ENCODE measurements around the gene SYS1. TPM values are rescaled to one million over a fixed set of nuclear protein-coding genes. Genes with fewer than 3 reads are reported as not detected.

Gene SYS1
- total and polyA plus RNA-seq, 2 experiments from 2014 or later, result 7.9 to 21.5 TPM

- TF ChIP-seq ZNF462 (CRISPR knock-in tag; IDR thresholded peaks at IDR 0.05) (no peak), STAT1 (IDR thresholded peaks at IDR 0.05; ENCODE audit: unreplicated experiment) (no peak), ETS1 (IDR thresholded peaks at IDR 0.05) (no peak)
Measured at GRCh38 chr20:45365444-45365970, 2.6 kb downstream of the SYS1 start (continued).

- Mint-ChIP-seq H3K9me3 (no peaks in the 10 kb centered on the region), H3K36me3 (ENCODE audit: low read depth) (peaks cover 15% of the 10 kb centered on the region; the same call in 2 of the 3 replicates), H3K4me1 (peaks cover 8% of the 10 kb centered on the region), H3K27me3 (ENCODE audit: insufficient read depth, low read depth, poor library complexity) (peaks cover 7% of the 10 kb centered on the region), H3K27ac (no peak overlapping the region), H3K4me3 (no peak overlapping the region)
- ATAC-seq, result no peak
- H3K27me3 ChIP-seq (ENCODE audit: insufficient read depth), result no peaks in the 10 kb centered on the region
- peaks cover 6% of the 10 kb centered on the region for H3K4me1 ChIP-seq (ENCODE audit: insufficient read depth)
- no peaks in the 10 kb centered on the region for H3K9me2 ChIP-seq (ENCODE audit: insufficient read depth)
- no peak overlapping the region for H2AFZ ChIP-seq
- no peak overlapping the region for H3K4me3 ChIP-seq
- H3K36me3 ChIP-seq (ENCODE audit: insufficient read depth), result no peaks in the 10 kb centered on the region
- no peak for DNase-seq (ENCODE audit: low spot score)
- TF ChIP-seq ZNF331 (CRISPR knock-in tag; IDR thresholded peaks at IDR 0.05; ENCODE audit: low read depth), result no peak
- TF ChIP-seq STAT1 (IDR thresholded peaks at IDR 0.05; ENCODE audit: unreplicated experiment), result no peak
- no peak for TF ChIP-seq CTCF (conservative IDR thresholded peaks at IDR 0.05; ENCODE audit: low read depth in 2 of 2)
- TF ChIP-seq REST (IDR thresholded peaks at IDR 0.05; ENCODE audit: unreplicated experiment), result no peak
- no peak for TF ChIP-seq ZNF114 (CRISPR knock-in tag; IDR thresholded peaks at IDR 0.05)
- no peak for TF ChIP-seq NANOG (IDR thresholded peaks at IDR 0.05; ENCODE audit: borderline replicate concordance)
- no peaks in the 10 kb centered on the region for H3F3A ChIP-seq (replicated peaks; ENCODE audit: low read depth)
- no peak overlapping the region for H3K27ac ChIP-seq (ENCODE audit: low read depth)
- 0 out of 2 replicates have a peak, but pooled peaks cover 9% of the 10 kb centered on the region for H4K20me1 ChIP-seq (replicated peaks; ENCODE audit: insufficient read depth)
- H3K79me2 ChIP-seq (replicated peaks; ENCODE audit: insufficient read depth), result peaks cover 14% of the 10 kb centered on the region
- H3K4me2 ChIP-seq, result no peak overlapping the region
Measured at GRCh38 chr20:45366192-45366591, 3.2 kb downstream of the SYS1 start.
